T-helper 2 cell treated with Interferon-gamma antibody and Interleukin-4, amounts not matched to agents 100 ng/mL and 5 ng/mL, for 36 hours (primary cell): ENCODE data around the gene IL1RAPL1. TPM values are rescaled to one million over a fixed set of nuclear protein-coding genes. Genes with fewer than 3 reads are reported as not detected.

Experiments used
- intact Hi-C: fragments of 100-400 bp; cut with micrococcal nuclease; formaldehyde crosslinking; loops from one replicate; pipeline ENCODE4 v1.15.1; 2023
- total RNA-seq: library from RNA; stranded (reverse); gene quantifications from 2 replicates; pipeline ENCODE4 v1.2.3, GENCODE V29; 2022

The IL1RAPL1 gene
- total RNA-seq, 1 donor from 2014 or later: not detected

GRCh38 chrX:29992083-29992482 is 1404.8 kb downstream of the IL1RAPL1 start:
- intact Hi-C loops: no loop called here

- intact Hi-C loops: no loop called here
Observed at GRCh38 chrX:30005813-30006212, 1418.6 kb downstream of the IL1RAPL1 start.
